ENCODE measurements around the gene TIGD1.
"Not testable (repeated sequence)": the region's sequence is repeated elsewhere in the genome, so short reads cannot be mapped to it uniquely, and the experiment has no call there.

TIGD1 gene

DNA sequence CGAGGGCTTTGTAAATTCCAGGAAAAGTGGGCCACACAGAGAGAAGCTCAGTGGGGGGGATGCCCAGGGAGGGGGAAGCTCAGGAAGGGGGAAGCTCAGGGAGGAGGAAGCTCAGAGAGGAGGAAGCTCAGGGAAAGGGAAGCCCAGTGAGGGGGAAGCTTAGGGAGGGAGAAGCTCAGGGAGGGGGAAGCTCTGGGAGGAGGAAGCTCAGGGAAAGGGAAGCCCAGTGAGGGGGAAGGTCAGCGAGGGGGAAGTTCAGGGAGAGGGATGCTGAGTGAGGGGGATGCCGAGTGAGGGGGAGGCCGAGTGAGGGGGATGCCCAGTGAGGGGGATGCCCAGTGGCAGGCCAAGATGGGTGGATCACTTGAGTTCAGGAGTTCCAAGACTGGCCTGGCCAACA, 11.7 kb downstream of the TIGD1 start:
- no peak for DNase-seq

DNA sequence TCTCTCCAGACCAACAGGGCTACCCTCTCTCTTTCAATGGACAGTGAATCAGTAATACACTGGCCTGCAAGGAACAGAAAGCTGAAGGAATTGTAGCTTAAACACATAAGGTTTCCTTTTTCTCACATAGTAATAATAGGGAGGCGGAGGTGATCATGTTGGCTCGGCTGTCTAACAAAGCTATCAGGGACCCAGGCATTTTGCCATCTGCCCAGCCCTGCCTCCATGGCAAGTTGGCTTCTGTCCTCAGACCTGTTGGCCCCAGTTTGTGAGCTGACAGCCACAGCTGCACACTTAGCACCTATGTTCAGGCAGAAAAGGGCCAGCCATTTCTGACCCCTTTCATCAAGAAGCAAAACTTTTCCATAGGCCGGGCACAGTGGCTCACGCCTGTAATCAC, 12.9 kb downstream of the TIGD1 start:
- no peak for DNase-seq

- peak; percentile 70 for DNase-seq
Measured at GRCh38 chr2:232537079-232537478, 13.3 kb downstream of the TIGD1 start.

DNA sequence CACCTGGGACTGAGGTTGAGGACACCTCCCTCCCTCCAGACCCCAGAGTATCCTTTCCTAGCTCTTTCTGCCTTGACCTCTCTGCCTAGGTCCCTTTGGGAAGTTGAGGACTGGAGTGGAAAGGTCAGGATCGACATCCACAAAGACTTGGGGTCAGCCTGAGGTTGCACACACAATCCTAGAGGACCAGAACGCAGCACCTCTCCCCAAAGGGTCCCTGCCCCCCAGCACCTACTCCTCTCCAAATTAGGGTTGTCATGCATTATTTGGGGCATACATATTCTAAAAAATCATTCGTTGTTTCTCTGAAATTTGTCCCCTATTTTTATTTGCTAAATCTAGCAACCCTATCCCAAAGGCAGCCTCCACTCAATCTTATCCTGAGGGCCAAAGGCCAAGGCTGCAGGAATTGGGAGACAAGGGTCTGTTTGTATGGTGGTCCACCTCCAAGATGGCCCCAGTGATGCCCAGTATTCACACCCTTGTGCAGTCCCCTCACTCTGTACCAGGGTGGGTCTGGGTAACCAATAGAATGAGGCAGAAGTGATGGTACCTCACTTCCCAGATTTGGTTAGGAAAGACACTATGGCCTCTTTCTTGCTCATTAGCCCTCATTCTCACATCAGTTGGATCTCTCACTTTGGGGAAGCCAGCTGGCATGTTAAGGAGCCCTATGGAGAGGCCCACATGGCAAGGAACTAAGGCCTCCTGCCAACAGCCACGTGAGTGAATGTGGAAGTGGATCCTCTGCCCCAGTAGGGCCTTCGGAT, 14.4 kb downstream of the TIGD1 start:
- DNase-seq: no peak

GRCh38 chr2:232534940-232535651, 15.3 kb downstream of the TIGD1 start:
- no peak for DNase-seq

DNA sequence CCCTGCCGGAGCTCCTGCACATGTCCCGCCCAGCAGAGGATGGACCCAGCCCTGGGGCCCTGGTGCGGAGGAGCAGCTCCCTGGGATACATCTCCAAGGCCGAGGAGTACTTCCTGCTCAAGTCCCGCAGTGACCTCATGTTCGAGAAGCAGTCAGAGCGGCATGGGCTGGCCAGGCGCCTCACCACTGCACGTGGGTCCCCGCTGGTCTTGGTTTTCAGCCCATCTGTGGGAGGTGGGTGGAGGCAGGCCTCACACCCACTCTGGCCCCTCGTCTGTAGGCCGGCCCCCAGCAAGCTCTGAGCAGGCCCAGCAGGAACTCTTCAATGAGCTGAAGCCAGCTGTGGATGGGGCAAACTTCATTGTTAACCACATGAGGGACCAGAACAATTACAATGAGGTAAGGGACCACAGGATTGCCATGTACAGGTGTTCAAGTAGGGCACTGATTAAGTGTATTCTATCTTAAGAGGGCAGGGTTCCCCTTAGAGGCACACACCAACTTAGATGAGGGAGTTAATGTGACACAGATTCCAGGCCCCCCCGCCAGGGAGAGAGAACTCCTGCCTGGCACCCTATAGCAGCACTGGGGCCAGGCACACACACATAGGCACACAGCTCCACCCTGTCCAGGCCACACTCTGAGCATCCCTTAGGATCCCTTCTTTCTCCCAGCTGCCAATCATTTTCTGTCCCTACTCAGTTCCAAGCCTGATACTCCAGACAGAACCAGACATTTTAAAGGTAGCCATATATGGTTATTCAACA, 16.2 kb downstream of the TIGD1 start:
- DNase-seq: no peak

GRCh38 chr2:232532821-232533220, 17.5 kb downstream of the TIGD1 start:
- not testable (repeated sequence) for DNase-seq

- DNase-seq: no peak
Measured at GRCh38 chr2:232532419-232532818, 17.9 kb downstream of the TIGD1 start.

- no peak for DNase-seq
Measured at GRCh38 chr2:232530626-232531260, 19.6 kb downstream of the TIGD1 start.

GRCh38 chr2:232529806-232530547, 20.4 kb downstream of the TIGD1 start:
- no peak for DNase-seq

DNA sequence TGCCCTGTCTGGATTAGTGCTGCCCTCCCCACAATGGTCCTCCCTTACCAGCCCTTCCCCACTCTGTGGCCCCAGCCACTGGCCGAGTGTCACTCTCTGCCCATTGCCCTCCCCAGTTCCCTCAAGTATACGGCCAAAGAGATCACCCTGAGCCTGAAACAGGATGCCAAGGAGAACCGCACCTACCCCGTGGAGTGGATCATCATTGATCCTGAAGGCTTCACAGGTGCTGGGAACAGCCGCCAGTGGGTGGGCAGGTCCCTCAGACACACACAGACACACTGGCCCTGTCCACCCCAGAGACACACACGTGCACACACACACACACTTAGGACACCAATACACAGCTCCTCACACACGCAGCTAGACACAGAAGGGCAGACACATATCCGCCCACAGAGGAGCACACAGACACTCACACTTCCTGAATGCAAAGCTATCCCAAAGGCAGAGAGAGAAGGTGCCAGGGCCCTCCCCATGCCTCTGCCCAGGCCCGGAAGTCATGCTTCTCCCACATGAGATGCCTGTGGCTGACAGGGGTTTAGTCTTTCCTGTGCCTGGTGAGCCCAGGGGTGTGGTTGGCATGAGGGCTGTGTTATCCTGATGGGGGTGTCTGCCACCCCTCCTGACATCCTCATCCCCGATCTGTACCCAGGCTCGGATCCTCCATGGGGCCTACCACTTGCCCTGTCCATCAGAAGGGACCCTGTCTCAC, 21.5 kb downstream of the TIGD1 start:
- no peak for DNase-seq

- DNase-seq: no peak
Measured at GRCh38 chr2:232527905-232528470, 22.4 kb downstream of the TIGD1 start.

GRCh38 chr2:232526372-232526941, 23.9 kb downstream of the TIGD1 start:
- DNase-seq: no peak

- DNase-seq: no peak
Measured at GRCh38 chr2:232525791-232526371, 24.5 kb downstream of the TIGD1 start, which contains the start of gene CHRND. Gene CHRND (plus strand): TSS chr2:232526160. CDS start chr2:232526216, 56 bp downstream.

- DNase-seq: no peak
Measured at GRCh38 chr2:232525199-232525598, 25.2 kb downstream of the TIGD1 start.

- DNase-seq: no peak
Measured at GRCh38 chr2:232524771-232525170, 25.6 kb downstream of the TIGD1 start.

- DNase-seq: peak; percentile 74
Measured at GRCh38 chr2:232523682-232524597, 26.4 kb downstream of the TIGD1 start.

GRCh38 chr2:232523402-232523681, 27.0 kb downstream of the TIGD1 start:
- DNase-seq: no peak

DNA sequence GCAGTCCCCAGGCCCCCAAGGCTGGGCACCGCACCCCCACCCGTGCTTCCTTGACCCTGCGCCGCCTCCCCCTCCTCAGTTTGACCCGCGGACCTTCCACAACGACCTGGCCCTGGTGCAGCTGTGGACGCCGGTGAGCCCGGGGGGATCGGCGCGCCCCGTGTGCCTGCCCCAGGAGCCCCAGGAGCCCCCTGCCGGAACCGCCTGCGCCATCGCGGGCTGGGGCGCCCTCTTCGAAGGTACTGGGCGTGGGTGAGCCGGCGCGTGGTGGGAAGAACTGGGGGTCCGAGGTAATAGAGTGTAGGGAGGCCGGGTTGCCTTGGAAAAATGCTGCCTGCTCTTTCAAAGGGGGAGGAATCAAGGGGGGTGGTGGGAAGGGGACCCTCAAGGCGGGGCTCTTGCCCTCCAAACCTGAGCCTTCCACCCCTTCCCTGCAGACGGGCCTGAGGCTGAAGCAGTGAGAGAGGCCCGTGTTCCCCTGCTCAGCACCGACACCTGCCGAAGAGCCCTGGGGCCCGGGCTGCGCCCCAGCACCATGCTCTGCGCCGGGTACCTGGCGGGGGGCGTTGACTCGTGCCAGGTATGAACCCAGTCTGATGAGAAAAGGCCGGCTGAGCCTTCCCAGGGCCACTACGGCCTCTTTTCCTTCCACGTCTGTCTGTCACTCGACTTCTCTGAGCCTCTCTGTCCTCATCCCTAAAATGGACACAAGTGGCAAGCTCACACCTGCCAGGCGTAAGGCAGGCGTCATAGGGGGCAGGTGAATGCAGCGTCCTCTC, 27.5 kb downstream of the TIGD1 start:
- DNase-seq: no peak
